GM10248 (cell line): Measurements from ENCODE around the gene LIN54.
A peak's percentile ranks its signal among the peaks of the same experiment; 100 is the strongest.

Experiments used
- CTCF ChIA-PET: fragments of 300-600 bp; sonication (Branson Sonifier 250); formaldehyde crosslinking; extraction: SDS; loops from one replicate; lab custom pipeline; 2021; ENCODE audit warnings: antibody characterized with exemption; lab: Yijun Ruan, JAX
- POLR2A ChIA-PET: fragments of 350-650 bp; sonication (Branson Sonifier 250); formaldehyde crosslinking; extraction: SDS; loops from one replicate; lab custom pipeline; 2020; ENCODE audit warnings: antibody characterized with exemption; lab: Yijun Ruan, JAX
- DNase-seq: peaks from one replicate; pipeline ENCODE4 v3.0.0; 2012; ENCODE audit errors: extremely low spot score
- CTCF ChIP-seq: IDR thresholded peaks from 2 replicates; pipeline ENCODE4 v1.5.1; 2012; ENCODE audit warnings: mild to moderate bottlenecking, low read depth; ENCODE audit errors: extremely low read depth, missing control alignments, control extremely low read depth

The LIN54 gene

GRCh38 chr4:82983444-82983843, 27.2 kb downstream of the LIN54 start:
- TF ChIP-seq CTCF, result no peak
- CTCF ChIA-PET, result no interaction called here

GRCh38 chr4:82981138-82981537, 29.5 kb downstream of the LIN54 start:
- TF ChIP-seq CTCF, result no peak
- CTCF ChIA-PET, result interaction anchor here (0.8 to 2.4 kb wide), 5 partner anchors 9 to 22 kb away, joined by 3 to 9 read pairs (median 4); no protein-coding TSS in a partner anchor
- POLR2A ChIA-PET, result no interaction called here
- DNase-seq, result no peak

More at GRCh38 chr4:82983444-82983843, 27.2 kb downstream of the LIN54 start:
- POLR2A ChIA-PET, result no interaction called here
- DNase-seq, result no peak

- no peak for DNase-seq
- no peak for TF ChIP-seq CTCF
- CTCF ChIA-PET, result interaction anchor here (1.2 kb wide), 1 partner anchor 37 kb away, joined by 5 read pairs; no protein-coding TSS in a partner anchor
- POLR2A ChIA-PET, result no interaction called here
These were observed 34.8 kb downstream of the LIN54 start for GRCh38 chr4:82975792-82976191.

GRCh38 chr4:82969414-82969813, 41.2 kb downstream of the LIN54 start:
- POLR2A ChIA-PET, result no interaction called here

GRCh38 chr4:82968972-82969371, 41.7 kb downstream of the LIN54 start:
- no peak for TF ChIP-seq CTCF
- DNase-seq, result peak; percentile 22
- ChIA-PET POLR2A (no interaction called here), CTCF (interaction anchor here (1.2 to 3.3 kb wide), 3 partner anchors 9 to 11 kb away, joined by 3 to 11 read pairs (median 8); no protein-coding TSS in a partner anchor)

More at GRCh38 chr4:82969414-82969813, 41.2 kb downstream of the LIN54 start:
- CTCF ChIA-PET, result interaction anchor here (2.5 to 3.3 kb wide), 2 partner anchors 9 to 11 kb away, joined by 8 to 11 read pairs; no protein-coding TSS in a partner anchor
- no peak for TF ChIP-seq CTCF
- DNase-seq, result no peak

GRCh38 chr4:82965763-82966162, 44.9 kb downstream of the LIN54 start:
- POLR2A ChIA-PET, result no interaction called here
- no peak for DNase-seq
- CTCF ChIA-PET, result interaction anchor here (1.3 kb wide), 1 partner anchor 74 kb away, joined by 3 read pairs; no protein-coding TSS in a partner anchor
- TF ChIP-seq CTCF, result no peak

- DNase-seq, result no peak
- ChIA-PET CTCF (interaction anchor here (1.0 to 2.2 kb wide), 3 partner anchors 12 to 17 kb away, joined by 3 to 8 read pairs (median 5); no protein-coding TSS in a partner anchor), POLR2A (no interaction called here)
- no peak for TF ChIP-seq CTCF
These were observed 53.6 kb downstream of the LIN54 start for GRCh38 chr4:82957045-82957444.
